Measurements from ENCODE around the gene STUB1.
A peak's percentile ranks its signal among the peaks of the same experiment; 100 is the strongest.

STUB1 gene

GRCh38 chr16:645852-646678, 34.1 kb upstream of the STUB1 start:
- DNase-seq: no peak

DNA sequence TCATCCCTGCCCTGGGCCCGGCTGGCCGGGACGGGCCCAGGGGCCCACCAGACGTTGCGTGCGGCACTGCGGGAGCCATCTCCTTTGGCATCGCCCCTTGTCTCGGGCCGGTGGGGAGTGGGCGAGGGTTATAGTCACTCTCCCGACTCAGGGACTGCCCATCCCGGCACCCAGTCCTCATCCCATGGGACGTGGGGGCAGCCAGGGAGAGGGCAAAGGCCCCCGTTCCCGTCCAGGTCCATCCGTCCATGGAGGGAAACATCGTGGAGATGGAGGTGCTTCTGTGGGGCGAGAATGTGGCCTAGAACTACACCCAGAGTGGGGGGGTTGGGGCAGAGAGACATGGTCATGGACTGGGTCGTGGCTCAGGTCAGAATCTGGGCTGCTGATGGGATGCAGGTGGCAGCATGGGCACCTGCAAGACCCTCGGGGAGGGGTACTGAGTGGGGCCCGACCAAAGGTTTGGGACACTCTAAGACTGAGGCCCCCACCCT, 33.5 kb upstream of the STUB1 start:
- DNase-seq: no peak

- DNase-seq: no peak
These were observed 32.9 kb upstream of the STUB1 start for GRCh38 chr16:647173-647902.

DNA sequence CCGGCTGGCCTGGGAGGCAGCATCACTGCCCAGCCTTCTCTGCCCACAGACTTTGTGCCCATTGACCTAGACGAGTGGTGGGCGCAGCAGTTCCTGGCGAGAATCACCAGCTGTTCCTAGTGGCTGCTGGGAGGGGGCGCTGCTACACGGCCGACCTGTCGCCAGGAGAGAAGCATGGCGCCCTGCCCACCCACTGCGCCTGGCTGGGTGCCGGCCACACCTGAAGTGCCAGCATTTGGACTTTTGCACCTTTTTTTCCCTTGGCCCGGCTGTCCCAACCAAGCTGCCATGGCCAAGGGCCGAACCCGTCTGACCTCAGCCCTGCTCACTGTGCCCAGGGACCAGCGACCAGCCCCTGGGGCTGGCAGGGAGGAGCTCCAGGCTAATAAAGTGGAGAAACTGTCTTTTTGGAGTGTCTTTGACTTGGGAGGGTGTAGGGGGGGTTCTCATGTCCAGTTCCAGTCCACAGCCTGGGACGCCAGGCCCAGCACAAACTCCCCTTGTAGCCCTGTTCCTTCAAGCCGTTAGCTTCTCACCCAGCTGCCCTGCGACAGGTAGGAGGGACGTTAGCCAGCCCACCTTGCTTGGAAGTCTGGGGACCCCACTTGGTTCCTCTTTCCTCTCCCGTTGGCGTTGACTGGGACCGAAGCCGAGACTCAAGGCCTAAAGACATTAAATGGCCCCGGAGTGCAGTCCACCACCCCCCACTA, 32.0 kb upstream of the STUB1 start:
- DNase-seq: peak; percentile 40 to 50

GRCh38 chr16:648781-649589, 31.2 kb upstream of the STUB1 start, which contains the start of gene WDR90:
Gene WDR90, plus strand, starts transcription at chr16:649365. Its CDS starts 52 bp downstream, at chr16:649417.
- DNase-seq: peak; percentile 87 to 94

- DNase-seq: no peak
These were observed 30.6 kb upstream of the STUB1 start for GRCh38 chr16:649631-650030.

GRCh38 chr16:651844-652243, 28.4 kb upstream of the STUB1 start:
- no peak for DNase-seq

GRCh38 chr16:652454-653305, 27.5 kb upstream of the STUB1 start:
- no peak for DNase-seq

DNA sequence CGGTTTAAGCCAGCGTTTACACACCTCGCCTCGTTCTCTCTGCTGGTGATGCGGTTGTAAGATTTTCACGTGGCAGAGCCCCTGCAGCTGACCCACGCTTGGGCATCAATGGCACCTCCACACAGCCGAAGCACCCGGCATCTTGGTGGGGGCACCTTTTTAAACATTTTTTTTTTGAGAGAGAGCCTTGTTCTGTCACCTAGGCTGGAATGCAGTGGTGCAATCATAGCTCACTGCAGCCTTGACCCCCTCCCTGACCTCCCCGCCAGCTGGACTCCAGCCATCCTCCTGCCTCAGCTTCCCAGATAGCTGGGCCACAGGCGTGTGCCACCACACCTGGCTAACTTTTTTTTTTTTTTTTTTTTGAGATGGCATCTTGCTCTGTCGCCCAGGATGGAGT, 26.2 kb upstream of the STUB1 start:
- DNase-seq: no peak

- no peak for DNase-seq
These were observed 22.7 kb upstream of the STUB1 start for GRCh38 chr16:657487-657886.

DNA sequence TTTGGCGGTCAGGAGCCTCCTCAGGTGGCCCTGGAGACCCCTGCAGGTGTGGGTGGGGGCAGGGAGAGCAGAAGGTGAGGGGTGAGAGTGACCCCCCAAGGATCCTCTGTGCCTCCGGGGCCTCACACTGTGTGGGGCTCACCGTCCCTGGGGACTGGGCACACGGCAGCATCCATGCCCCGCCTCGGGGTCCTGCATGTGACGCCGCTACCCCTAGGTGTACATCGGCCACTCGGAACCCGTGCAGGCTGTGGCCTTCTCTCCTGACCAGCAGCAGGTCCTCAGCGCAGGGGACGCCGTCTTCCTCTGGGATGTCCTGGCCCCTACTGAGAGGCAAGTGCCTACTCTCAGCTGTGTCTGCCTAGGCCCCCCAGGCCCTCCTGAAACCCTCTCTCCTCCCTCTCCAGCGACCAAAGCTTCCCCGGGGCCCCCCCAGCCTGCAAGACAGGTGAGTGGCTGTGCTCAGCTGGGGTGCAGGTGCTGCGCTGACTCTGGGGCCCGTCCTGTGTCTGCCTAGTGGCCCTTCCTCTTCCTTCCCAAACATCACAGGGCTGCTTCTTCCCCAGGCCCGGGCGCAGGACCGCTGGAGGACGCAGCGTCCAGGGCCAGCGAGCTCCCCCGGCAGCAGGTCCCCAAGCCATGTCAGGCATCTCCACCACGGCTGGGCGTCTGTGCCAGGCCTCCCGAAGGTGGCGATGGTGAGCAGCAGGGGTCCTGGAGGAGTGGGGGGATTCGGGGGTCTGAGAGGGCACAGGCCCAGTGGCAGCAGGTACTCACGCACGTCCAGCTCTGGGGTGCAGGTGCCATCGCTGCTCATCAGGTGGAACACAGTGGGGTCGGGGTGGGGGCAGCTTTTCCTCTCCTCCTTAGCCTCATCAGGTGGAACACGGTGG, 21.3 kb upstream of the STUB1 start:
- no peak for DNase-seq

- no peak for DNase-seq
These were observed 20.6 kb upstream of the STUB1 start for GRCh38 chr16:659618-660017.

GRCh38 chr16:660132-660458, 20.1 kb upstream of the STUB1 start:
- DNase-seq: no peak

DNA sequence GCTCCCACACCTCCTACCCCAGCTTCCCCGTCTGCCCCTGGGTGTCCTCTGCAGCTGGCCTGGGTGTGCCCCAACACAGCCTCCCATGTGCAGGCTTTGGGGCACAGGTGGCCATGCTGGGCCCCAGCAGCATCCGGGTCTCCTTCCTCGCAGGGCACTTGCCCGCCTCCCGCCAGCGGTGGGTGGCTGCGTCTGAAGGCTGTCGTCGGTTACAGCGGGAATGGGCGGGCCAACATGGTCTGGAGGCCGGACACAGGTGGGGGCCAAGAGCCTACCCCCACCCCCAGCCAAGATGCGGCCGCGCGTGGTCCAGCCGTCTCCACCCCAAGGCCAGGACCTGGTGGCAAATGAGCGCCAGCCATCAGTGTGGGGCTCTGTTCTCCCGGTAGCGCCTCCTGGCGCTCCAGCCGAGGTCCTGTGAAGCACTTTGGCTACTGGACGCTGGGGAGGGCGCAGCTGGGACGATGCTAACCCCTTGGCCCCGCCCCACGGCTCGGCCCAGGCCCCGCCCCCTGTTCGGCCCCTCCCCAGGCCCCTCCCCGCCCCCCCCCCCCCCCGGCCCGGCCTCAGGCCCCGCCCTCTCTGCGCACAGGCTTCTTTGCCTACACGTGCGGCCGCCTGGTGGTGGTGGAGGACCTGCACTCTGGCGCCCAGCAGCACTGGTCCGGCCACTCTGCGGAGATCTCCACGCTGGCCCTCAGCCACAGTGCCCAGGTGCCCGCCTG, 19.6 kb upstream of the STUB1 start:
- peak; percentile 56 to 65 for DNase-seq

- DNase-seq: no peak
These were observed 18.9 kb upstream of the STUB1 start for GRCh38 chr16:661184-661821.

GRCh38 chr16:662095-662494, 18.1 kb upstream of the STUB1 start:
- no peak for DNase-seq

DNA sequence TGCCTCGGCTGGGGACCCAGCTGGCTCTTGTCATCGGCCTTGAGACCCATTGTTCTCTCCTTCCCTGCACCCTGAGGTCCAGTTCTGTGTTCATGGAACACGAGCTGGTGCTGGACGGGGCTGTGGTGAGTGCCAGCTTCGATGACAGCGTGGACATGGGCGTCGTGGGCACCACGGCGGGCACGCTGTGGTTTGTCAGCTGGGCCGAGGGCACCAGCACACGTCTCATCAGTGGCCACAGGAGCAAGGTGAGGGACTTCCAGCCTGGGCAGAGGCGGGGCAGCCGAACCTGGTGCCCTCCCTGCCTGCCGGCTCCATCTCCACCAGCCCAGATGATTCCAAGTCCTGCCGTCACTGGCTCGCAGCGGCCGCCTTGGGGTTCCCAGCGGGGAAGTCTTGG, 17.6 kb upstream of the STUB1 start:
- DNase-seq: no peak

DNA sequence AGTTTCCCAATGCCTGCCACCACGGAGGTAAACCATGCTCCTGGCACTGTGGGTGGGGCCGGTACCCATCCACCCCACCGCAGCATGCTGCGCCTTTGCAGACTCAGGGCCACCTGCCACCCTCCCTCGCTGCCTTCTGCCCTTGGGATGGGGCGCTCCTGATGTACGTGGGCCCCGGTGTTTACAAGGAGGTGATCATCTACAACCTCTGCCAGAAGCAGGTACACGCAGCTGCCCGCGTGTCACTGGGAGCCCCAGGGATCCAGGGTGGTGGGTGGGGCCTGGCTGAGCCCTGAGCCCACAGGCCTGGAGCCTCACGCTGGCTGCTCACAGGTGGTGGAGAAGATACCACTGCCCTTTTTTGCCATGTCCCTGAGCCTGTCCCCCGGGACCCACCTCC, 13.6 kb upstream of the STUB1 start:
- DNase-seq: no peak

DNA sequence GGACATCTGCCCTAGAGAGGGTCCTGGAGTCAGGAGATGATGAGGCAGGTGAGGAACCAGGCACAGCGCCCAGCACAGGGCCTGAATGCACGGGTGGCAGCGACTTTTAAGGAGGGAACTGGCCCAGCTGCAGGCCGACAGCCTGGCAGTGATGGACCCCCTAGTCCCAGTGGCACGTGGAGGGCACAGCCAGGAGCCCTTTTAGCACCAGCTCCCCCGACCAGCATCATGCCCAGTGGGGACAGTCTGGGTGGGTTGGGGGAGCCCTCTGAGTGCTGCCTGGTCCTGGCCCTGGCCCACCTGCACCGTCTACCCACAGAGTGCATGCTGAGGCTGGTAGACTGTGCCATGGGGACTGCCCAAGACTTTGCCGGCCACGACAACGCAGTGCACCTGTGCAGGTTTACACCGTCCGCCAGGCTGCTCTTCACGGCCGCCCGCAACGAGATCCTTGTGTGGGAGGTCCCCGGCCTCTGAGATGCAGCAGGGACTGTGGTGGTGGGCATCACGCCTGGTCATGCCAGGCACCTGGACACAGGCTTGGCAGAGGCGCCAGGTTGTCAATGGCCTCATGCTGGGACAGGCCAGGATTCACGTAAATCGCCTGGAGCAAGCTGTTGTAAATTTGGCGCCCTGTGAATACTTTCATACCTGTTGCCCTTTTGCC, 13.0 kb upstream of the STUB1 start:
- DNase-seq: no peak

Data from stimulated activated CD4-positive, alpha-beta T cell treated with anti-CD3 and anti-CD28 coated beads, Interleukin-2, amount 100 ng/mL, for 48 hours (primary cell).